GM19035 (cell line): ENCODE results near the gene PRKCA.
"Not testable (repeated sequence)": the region's sequence is repeated elsewhere in the genome, so short reads cannot be mapped to it uniquely, and the experiment has no call there.

ENCODE experiments used
- ATAC-seq: cut with Tn5 transposase; IDR thresholded peaks from one replicate; pipeline ENCODE4 v1.9.1; 2021; ENCODE audit not compliant: unreplicated experiment

The PRKCA gene

GRCh38 chr17:66701462-66701861 is 399.0 kb downstream of the PRKCA start:
- ATAC-seq = no peak

- ATAC-seq = no peak
Observed at GRCh38 chr17:66702106-66702936, 399.9 kb downstream of the PRKCA start.

GRCh38 chr17:66704858-66705520 is 402.6 kb downstream of the PRKCA start:
- ATAC-seq = no peak

- no peak for ATAC-seq
Observed at GRCh38 chr17:66706851-66707450, 404.5 kb downstream of the PRKCA start.

GRCh38 chr17:66711401-66711800 is 409.0 kb downstream of the PRKCA start:
- ATAC-seq = no peak

- ATAC-seq = no peak
Observed at GRCh38 chr17:66711881-66712321, 409.5 kb downstream of the PRKCA start.

GRCh38 chr17:66712453-66712852 is 410.0 kb downstream of the PRKCA start:
- ATAC-seq = no peak

GRCh38 chr17:66713021-66713532 is 410.7 kb downstream of the PRKCA start:
- not testable (repeated sequence) for ATAC-seq

GRCh38 chr17:66713533-66714042 is 411.2 kb downstream of the PRKCA start:
- ATAC-seq = peak; percentile 60

GRCh38 chr17:66714046-66715023 is 411.9 kb downstream of the PRKCA start:
- no peak for ATAC-seq

- no peak for ATAC-seq
Observed at GRCh38 chr17:66715076-66715675, 412.8 kb downstream of the PRKCA start.

- ATAC-seq = no peak
Observed at GRCh38 chr17:66715745-66716156, 413.3 kb downstream of the PRKCA start.

GRCh38 chr17:66716236-66717026 is 414.0 kb downstream of the PRKCA start:
- no peak for ATAC-seq

GRCh38 chr17:66717641-66718058 is 415.2 kb downstream of the PRKCA start:
- peak; percentile 56 for ATAC-seq

GRCh38 chr17:66720027-66720426 is 417.6 kb downstream of the PRKCA start:
- ATAC-seq = no peak

- no peak for ATAC-seq
Observed at GRCh38 chr17:66720567-66720966, 418.2 kb downstream of the PRKCA start.

GRCh38 chr17:66722341-66722740 is 419.9 kb downstream of the PRKCA start:
- ATAC-seq = no peak

- ATAC-seq = no peak
Observed at GRCh38 chr17:66724581-66725341, 422.3 kb downstream of the PRKCA start.
